HG02642 (cell line): ENCODE measurements around the gene TNRC6A.
"Not testable (repeated sequence)": the region's sequence is repeated elsewhere in the genome, so short reads cannot be mapped to it uniquely, and the experiment has no call there.

Experiments used
- ATAC-seq: cut with Tn5 transposase; IDR thresholded peaks from one replicate; pipeline ENCODE4 v1.9.1; 2021; ENCODE audit warnings: mild to moderate bottlenecking; ENCODE audit not compliant: unreplicated experiment, poor library complexity

The TNRC6A gene

DNA sequence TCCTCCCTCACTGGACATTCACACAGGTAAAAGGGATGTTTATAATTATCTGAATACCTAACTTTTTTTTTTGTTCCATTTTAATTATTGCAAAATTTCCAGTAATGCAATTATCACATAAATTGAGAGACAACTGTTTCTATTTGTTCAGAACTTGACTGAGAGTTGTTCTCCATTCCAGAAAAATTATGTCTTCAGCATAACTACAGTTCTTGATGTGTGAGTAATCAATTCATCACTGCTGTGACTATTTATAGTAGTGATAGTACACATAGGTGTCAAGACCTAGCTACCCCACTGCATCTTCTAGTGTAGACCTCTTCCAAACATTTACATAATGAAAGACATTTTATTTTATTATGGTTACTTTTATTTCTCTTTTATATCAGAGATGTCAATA, 5.8 kb upstream of the TNRC6A start:
- ATAC-seq = no peak

- ATAC-seq = no peak
Observed at GRCh38 chr16:24728011-24728410, 1.4 kb upstream of the TNRC6A start.

DNA sequence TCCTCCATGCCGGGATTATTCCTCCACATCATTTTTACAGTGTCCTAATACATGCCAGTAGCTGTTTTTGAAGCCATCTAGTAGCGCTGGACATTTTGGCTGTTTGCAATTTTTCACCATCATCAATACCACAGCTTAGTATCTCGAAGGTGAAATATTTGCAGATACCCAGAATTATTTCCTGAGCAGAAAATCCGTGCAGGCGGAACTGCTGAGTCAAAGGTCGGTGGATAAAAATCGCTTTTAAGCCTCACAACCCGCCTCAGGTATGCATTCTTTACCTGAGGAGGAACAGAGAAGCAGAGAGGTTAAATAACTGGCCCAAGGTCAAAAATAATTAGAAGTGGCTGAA, 584 bp upstream of the TNRC6A start:
- peak; percentile 1 for ATAC-seq

DNA sequence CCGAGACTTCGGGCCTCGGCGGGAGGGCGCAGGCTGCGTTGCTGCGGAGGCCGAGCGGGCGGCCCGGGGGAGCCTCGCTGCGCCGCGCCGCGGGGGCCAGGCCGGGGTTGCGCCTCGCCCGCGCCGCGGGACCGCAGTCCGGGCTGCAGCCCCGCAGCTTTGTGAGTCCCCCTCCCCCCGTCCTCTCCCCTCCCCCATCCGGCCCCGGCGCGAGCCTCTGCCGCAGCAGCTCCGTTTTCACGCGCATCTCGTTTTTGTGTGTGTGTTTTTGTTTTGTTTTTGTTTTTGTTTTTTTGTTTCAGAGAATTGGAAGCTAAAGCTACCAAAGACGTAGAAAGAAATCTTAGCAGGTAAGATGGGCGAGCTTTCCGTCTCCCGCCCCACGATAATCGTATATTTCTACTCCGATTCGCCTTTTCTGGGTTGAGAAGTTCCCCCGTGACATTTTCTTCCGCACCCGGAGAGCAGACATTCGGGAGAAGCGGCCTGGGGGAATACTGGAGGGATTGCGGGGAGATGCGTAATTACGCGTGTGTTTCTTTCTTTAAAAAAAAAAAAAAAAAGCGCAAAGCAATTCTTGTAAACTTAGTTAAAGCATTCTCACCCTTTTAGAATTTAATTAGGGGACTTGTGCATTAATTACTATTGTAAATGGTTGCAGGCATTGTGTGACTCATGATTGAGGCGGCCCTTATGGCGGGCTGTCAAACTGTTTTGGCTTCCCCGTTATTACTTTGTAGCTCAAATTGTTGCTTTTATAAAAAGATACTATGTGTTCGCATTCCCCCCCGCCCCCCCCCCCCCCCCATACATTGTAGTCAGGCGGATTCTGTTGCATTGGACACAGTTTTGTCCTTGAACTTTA, 732 bp downstream of the TNRC6A start:
- ATAC-seq = peak; percentile 41

DNA sequence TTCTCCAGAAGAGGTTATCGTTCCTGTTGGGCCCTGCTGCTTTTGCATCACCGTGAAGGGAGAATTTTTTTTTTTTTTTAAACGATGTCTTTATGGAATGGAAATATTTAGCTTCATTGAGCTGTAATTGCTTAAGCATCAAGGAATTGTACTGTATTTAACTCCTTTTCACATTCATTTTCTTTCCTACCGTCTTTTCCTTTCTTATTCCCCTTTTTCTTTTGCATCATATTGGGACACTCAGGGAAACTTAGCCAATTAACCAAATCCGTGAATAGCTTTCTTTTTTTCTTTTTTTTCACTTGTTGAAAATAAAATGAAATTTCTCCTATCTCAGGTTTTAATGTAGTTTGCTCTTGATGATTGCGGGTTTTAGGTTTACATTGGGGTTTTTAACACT, 1.5 kb downstream of the TNRC6A start:
- no peak for ATAC-seq

- ATAC-seq = no peak
Observed at GRCh38 chr16:24731722-24732419, 2.4 kb downstream of the TNRC6A start.

DNA sequence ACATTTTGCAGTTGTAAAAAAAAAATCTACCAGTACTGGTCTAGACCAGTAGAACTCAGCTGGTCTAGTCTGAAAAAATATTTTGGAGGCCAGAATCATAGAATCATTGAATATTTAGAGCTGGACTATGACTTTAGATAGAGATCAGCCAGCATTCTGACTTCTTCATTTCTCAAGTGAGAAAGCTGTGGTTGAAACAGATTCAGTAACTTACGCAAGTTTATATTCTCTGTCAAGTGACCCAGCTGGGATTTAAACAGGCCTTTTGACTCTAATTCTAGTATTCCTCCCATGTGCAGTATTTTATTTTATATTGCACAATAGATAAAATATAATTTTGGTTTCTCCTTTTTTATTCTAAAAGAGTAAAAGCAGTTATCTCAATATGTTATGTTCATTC, 4.9 kb downstream of the TNRC6A start:
- no peak for ATAC-seq

- ATAC-seq = no peak
Observed at GRCh38 chr16:24736758-24737157, 7.3 kb downstream of the TNRC6A start.

- no peak for ATAC-seq
Observed at GRCh38 chr16:24737391-24737871, 8.0 kb downstream of the TNRC6A start.

DNA sequence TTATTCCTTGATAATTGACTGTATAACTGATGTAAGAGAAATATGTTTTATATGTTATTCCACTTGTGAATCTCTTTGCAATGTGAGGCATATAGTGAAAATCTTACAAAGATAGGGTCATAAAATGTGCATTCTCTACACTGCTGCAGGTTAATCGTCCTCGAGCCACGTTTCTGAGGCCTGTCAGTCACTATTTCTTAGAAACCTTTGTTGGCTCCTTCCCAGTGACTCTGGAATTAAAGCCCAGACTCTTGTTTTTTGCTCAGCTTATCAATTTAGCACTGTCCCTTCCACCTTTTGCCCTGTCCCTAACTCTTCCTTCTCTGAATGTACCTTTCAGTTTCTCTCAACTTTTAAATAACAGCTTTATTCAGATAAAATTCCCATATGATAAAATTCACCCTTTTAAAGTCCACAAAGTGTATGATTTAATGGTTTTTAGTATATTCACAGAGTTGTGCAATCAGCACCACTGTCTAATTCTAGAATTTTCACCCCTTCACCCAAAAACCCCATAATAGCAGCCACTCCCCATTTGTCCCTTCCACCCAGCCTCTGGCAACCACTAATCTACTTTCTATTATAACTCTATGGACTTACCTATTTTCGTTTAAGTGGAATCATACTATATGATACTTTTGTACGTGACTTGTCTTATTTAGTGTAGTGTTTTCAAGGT, 8.6 kb downstream of the TNRC6A start:
- ATAC-seq = no peak

- ATAC-seq = no peak
Observed at GRCh38 chr16:24738895-24739294, 9.4 kb downstream of the TNRC6A start.

DNA sequence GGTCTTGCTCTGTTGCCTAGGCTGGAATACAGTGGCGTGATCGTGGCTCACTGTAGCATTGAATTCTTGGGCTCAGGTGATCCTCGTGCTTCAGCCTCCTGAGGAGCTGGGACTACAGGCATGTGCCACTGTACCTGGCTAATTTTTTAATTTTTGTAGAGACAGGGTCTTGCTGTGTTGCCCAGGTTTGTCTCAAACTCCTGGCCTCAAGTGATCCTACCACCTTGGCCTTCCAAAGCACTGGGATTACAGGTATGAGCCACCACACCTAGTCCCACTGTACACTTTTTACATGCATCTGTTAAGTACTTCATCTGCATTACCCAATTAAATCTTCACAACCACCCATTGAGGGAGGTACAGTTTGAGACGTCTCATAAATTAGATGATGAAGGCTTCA, 12.4 kb downstream of the TNRC6A start:
- no peak for ATAC-seq

DNA sequence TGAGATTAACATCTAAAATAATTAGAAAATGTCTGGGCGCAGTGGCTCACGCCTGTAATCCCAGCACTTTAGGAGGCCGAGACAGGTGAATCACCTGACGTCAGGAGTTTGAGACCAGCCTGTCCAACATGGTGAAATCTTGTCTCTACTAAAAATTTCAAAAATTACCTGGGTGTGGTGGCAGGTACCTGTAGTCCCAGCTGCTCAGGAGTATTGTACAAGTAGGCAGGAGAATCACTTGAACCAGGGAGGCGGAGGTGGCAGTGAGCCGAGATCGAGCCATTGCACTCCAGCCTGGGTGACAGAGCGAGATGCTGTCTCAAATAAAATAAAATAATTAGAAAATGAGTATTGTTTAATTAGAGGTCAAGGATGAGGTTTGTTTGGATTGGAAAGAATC, 13.2 kb downstream of the TNRC6A start:
- not testable (repeated sequence) for ATAC-seq

DNA sequence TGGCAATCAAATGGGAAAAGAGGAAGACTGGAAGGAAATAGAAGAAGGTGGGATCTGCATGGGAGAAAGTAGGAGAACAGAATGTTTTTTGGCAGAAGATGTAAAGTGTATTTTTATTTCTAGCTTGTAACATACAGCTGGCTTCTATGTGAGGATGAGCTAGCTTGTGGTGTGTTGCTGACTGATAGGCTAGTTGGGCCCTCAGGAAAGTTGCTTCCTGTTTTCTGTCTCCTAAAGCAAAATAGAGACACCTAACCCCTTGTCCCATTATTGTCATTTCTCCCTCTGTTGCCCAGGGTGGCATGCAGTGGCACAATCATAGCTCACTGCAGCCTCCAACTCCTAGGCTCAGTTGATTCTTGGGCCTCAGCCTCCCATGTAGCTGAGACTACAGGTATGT, 15.9 kb downstream of the TNRC6A start:
- ATAC-seq = no peak

- ATAC-seq = no peak
Observed at GRCh38 chr16:24745791-24746190, 16.3 kb downstream of the TNRC6A start.

GRCh38 chr16:24747441-24747840, 18.0 kb downstream of the TNRC6A start:
- no peak for ATAC-seq

DNA sequence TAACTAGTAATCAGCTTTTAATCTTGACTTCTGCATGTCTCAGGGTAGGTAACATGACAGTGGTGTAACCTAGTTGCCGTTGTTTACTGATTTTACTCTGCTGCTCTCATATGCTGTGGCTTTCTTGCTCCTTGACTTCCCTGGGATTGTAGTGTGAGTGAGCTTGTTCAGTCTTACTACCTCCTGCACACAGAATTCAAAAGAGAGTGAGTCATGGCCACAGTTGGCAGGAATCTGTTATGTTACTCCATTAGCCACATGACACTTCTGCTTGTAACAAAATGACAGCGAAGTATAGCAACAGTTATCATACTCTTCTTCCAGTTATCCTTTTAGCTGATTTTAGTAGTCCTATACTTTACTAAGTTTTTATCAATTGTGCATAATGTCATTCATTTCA, 18.8 kb downstream of the TNRC6A start:
- ATAC-seq = no peak

GRCh38 chr16:24749310-24749709, 19.9 kb downstream of the TNRC6A start:
- no peak for ATAC-seq

DNA sequence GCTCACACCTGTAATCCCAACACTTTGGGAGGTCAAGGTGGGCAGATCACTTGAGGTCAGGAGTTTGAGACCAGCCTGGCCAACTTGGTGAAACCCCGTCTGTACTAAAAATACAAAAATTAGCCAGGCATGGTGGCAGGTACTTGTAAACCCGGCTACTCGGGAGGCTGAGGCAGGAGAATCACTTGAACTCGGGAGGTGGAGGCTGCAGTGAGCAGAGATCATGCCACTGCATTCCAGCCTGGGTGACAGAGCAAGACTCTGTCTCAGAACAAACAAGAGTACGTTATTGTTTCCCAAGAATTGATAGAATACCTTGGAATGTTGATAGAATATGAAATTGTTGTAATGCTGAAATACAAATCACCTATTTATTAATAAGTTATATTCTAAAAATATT, 20.4 kb downstream of the TNRC6A start:
- ATAC-seq = not testable (repeated sequence)

DNA sequence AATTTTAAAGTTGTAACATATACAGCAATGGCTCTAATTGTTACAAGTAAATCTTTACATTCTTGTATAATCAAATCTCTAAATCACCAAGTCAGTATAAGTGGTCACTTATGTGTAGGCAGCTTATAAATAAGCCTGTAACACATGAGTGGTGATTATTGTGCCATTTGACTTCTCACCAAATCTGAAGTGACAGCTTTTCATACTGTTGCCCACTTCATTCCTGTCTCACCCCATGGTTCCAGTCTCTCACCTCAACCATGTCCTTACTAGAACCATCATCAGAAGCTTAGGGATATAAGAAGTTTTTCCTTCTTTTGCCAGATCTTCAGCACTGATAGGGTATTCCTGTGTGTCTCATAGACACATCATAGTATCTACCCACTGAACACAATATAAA, 23.5 kb downstream of the TNRC6A start:
- no peak for ATAC-seq

DNA sequence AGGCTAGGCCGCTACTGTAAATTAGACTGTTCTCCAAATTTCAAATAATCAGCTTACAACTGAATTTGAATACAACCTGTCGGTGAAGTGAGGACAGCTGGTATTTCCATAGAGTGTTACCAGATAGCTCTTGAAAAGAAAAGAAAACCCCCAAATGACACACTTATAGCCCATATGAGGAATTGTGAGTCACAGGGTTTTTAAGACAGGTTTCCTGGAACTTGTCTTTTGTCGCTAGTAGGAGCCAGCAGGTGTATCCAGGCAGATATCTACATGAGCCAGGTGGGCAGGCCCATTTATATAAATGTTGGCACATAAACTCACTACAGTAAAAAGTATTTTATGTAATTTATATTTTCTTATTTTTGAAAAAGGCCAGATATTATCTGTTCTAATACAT, 24.0 kb downstream of the TNRC6A start:
- ATAC-seq = no peak
